HG02970 (cell line): ENCODE results near the gene EXOC7.
"Not testable (repeated sequence)": the region's sequence is repeated elsewhere in the genome, so short reads cannot be mapped to it uniquely, and the experiment has no call there.

Source experiments
- ATAC-seq: cut with Tn5 transposase; IDR thresholded peaks from one replicate; pipeline ENCODE4 v1.9.1; 2021; ENCODE audit warnings: mild to moderate bottlenecking, moderate library complexity, moderate number of reproducible peaks; ENCODE audit not compliant: unreplicated experiment, low FRiP score

The EXOC7 gene

GRCh38 chr17:76089680-76090516, 13.7 kb downstream of the EXOC7 start:
- ATAC-seq: no peak

GRCh38 chr17:76088868-76089576, 14.6 kb downstream of the EXOC7 start:
- ATAC-seq: no peak

DNA sequence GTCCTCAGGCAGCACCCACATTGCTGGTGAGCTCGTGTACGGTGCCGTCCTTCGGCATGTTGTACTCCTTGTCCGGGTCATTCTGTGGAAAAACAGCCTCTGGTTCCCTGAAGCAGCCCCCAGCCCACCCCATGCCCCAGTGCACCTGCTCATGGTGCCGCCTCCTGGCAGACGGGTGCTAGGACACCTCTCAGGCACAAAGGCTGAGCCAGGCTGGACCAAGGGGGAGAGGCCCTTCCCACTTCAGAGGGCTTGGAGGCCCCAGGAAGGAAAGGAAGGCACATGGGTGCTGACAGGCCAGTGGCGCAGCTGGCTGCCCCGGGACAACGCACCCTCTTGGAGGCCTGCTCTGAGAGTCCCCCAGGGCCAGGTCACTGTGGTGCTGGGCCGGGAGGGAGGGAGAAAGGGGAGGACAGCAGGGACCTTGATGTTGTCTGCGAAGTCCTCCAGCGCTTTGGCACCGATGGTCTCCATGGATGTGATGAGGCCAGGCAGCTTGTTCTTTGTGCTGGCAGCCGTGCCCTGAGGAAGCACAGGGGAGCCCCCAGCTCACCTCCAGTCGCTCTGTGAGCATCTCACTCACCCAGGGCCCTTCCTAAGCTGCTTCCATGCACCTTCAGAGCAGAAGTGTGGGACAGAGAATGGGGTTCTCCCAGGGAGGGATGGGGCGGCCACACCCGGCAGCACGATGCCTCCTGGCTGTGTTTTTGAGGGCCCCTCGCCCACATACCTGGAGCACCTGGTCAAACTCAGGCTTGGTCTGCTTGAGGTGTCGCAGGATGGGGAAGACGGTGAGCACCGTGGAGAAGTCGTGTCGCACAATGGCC, 15.3 kb downstream of the EXOC7 start:
- no peak for ATAC-seq

GRCh38 chr17:76087531-76087930, 16.1 kb downstream of the EXOC7 start:
- ATAC-seq: no peak

DNA sequence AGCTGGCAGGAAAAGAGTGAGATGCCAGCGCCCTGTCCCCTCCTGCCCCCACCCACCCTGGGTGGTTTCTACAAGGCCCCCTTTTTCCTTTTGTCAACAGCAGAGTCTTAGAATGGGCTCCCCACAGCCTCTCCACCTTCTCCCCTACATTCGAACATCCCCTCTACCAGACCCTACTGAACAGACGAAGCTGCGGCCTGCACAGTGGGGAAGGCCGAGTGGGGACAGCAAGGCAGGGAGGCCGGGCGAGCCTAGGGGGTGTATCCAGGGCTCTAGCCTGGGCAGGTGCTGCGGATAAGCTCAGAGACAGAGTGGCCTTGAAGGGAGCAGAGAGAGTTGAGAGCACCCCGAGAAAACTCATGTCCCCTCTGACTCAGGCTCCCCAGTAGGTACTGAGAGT, 17.2 kb downstream of the EXOC7 start:
- ATAC-seq: no peak

- no peak for ATAC-seq
Measured at GRCh38 chr17:76085731-76086366, 17.7 kb downstream of the EXOC7 start.

GRCh38 chr17:76085066-76085730, 18.4 kb downstream of the EXOC7 start:
- ATAC-seq: no peak

- no peak for ATAC-seq
Measured at GRCh38 chr17:76083536-76084182, 19.9 kb downstream of the EXOC7 start.

DNA sequence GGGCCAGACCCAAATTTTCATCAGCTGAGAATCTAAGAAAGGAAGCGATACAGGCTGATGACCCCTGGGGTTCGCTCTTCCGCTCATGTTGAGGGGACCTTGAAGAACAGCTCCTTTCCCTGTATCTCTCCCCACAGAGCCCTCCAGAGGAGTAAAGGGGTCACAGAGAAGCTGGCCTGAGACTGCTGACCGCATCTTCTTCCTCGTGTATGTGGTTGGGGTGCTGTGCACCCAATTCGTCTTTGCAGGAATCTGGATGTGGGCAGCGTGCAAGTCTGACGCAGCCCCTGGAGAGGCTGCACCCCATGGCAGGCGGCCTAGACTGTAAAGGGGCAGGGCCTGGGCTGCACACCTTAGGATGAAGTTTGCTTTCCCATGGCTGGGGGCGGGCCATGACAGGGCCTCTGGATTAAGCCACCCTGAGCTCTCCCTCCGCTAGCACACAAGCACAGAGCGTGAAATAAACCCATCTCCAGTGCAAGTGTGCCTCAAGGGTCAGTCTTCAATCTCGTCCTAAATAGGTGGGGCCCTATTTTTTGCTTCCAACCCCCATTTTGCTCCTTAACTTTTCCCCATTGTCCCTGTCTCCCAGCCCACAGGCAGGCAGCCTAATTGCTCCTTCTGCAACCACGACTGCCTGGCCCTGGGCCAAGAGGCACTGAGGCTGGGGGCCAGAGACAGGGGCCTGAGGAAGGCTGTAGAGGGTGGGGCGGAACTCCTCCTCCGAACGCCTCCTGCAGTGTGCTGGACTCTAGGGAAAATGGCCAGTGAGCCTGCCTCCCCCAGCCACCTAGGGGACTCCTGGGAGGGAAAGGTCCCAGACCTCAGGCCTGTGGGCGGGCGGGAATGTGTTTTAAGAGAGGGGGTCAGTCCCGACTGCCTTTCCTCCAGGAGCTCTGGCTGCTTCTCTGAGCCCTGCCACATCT, 21.0 kb downstream of the EXOC7 start:
- no peak for ATAC-seq

- no peak for ATAC-seq
Measured at GRCh38 chr17:76081295-76082210, 22.0 kb downstream of the EXOC7 start.

DNA sequence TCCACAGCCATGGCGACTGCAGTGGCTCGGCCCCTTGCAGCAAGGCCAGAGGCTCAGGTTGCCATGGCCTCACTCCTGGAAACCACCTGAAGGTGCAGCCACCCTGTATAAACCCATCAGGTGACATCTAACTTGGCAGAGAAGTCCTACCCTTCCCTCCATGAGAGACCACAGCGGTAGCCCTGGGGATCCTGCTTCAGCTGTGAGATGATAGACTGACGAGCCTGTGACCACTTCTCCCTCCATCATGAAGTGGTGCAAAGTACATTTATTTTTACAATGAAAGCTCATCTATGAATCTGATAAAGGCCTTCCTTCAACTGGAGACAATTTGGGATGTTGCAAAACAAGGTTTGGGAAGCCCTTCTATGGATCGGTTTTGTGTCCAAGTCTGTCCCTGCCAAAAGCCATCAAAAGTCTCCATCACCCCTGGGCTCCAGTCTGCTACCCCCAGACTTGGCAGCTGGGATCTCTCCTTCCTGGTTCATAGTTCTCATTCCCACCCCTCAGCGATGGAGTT, 22.8 kb downstream of the EXOC7 start:
- ATAC-seq: no peak

- no peak for ATAC-seq
Measured at GRCh38 chr17:76079956-76080767, 23.4 kb downstream of the EXOC7 start.

- no peak for ATAC-seq
Measured at GRCh38 chr17:76079535-76079955, 24.0 kb downstream of the EXOC7 start.

GRCh38 chr17:76078860-76079534, 24.6 kb downstream of the EXOC7 start, which contains the start of gene ZACN:
TSS of gene ZACN (plus strand) at chr17:76079182. CDS start at chr17:76079265, 83 bp downstream.
- ATAC-seq: no peak

DNA sequence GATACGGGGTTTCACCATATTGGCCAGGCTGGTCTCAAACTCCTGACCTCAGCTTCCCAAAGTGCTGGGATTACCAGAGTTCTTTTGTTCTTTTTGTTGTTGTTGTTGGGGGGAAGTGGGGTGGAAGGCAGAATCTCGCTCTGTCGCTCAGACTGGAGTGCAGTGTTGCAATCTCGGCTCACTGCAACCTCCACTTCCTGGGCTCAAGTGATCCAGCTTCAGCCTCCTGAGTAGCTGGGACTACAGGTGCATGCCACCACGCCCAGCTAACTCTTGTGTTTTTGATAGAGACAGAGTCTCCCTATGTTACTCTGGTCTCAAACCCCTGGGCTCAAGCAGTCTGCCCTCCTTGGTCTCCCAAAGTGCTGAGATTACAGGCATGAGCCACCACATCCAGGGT, 25.2 kb downstream of the EXOC7 start:
- not testable (repeated sequence) for ATAC-seq
